ENCODE results near the gene HMGCLL1. TPM values are rescaled to one million over a fixed set of nuclear protein-coding genes. Genes with fewer than 3 reads are reported as not detected.

Gene HMGCLL1
- total and polyA plus RNA-seq, 8 donors = 4.2 to 13.9 (median 8.0) TPM

- intact Hi-C loops (cut with DNase I) = no loop called here
- Histone ChIP-seq H3K27ac (no peak overlapping the region), H3K36me3 (no peaks in the 10 kb centered on the region), H3K9me3 (no peaks in the 10 kb centered on the region), H3K27me3 (no peaks in the 10 kb centered on the region), H3K4me3 (no peak overlapping the region), H3K4me1 (no peaks in the 10 kb centered on the region)
- ATAC-seq (no peak), DNase-seq (no peak)
- TF ChIP-seq, protein P1, sequence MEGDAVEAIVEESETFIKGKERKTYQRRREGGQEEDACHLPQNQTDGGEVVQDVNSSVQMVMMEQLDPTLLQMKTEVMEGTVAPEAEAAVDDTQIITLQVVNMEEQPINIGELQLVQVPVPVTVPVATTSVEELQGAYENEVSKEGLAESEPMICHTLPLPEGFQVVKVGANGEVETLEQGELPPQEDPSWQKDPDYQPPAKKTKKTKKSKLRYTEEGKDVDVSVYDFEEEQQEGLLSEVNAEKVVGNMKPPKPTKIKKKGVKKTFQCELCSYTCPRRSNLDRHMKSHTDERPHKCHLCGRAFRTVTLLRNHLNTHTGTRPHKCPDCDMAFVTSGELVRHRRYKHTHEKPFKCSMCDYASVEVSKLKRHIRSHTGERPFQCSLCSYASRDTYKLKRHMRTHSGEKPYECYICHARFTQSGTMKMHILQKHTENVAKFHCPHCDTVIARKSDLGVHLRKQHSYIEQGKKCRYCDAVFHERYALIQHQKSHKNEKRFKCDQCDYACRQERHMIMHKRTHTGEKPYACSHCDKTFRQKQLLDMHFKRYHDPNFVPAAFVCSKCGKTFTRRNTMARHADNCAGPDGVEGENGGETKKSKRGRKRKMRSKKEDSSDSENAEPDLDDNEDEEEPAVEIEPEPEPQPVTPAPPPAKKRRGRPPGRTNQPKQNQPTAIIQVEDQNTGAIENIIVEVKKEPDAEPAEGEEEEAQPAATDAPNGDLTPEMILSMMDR (IDR thresholded peaks at IDR 0.05) = no peak
Observed at GRCh38 chr6:55566036-55566710, 12.8 kb downstream of the HMGCLL1 start.

- DNase-seq (no peak), ATAC-seq (no peak)
- no peak overlapping the region for H3K4me3 ChIP-seq
- no peak overlapping the region for H3K27ac ChIP-seq
- intact Hi-C loops (cut with DNase I) = no loop called here
- no peaks in the 10 kb centered on the region for H3K36me3 ChIP-seq
- TF ChIP-seq, protein P1 (IDR thresholded peaks at IDR 0.05) = no peak
- no peaks in the 10 kb centered on the region for H3K9me3 ChIP-seq
- no peaks in the 10 kb centered on the region for H3K27me3 ChIP-seq
- H3K4me1 ChIP-seq = no peaks in the 10 kb centered on the region
Observed at GRCh38 chr6:55562318-55562717, 16.7 kb downstream of the HMGCLL1 start.

DNA sequence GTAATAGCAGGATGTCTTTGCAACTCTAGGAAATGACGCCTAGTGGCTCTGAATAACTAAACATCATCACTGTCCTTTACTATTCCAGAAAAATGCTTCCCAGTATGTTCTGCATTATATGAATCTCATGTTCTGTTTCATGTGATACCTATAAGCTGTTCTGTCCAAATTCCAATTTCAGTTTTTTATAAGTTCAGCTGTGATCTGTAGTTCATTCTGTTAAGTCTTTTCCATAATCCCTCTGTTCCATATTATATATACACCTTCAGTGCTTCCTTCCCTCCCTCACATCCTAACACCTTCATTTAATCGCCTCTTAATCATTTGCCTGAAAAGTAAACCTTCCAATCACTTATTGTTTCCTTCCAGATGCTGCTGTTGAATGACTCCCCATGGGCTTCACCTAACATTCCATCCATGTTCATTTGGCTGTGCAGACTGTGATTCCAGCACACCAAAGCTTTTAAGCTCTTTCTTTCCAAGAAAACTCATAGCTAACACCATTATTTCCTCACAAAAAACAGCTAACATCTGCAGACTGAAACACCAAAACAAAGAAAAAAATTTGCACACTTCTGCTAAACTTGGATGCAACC lies 18.6 kb downstream of the HMGCLL1 start:
- TF ChIP-seq, protein P1 (IDR thresholded peaks at IDR 0.05) = no peak
- ATAC-seq = no peak
- H3K27me3 ChIP-seq = no peaks in the 10 kb centered on the region
- intact Hi-C loops (cut with DNase I) = no loop called here
- DNase-seq = no peak
- no peaks in the 10 kb centered on the region for H3K36me3 ChIP-seq
- no peak overlapping the region for H3K4me3 ChIP-seq
- no peaks in the 10 kb centered on the region for H3K4me1 ChIP-seq
- no peak overlapping the region for H3K27ac ChIP-seq
- no peaks in the 10 kb centered on the region for H3K9me3 ChIP-seq

GRCh38 chr6:55557146-55557545 lies 21.8 kb downstream of the HMGCLL1 start:
- intact Hi-C loops (cut with DNase I) = no loop called here
- no peak for ATAC-seq

GRCh38 chr6:55545791-55546190 lies 33.2 kb downstream of the HMGCLL1 start:
- no peak for ATAC-seq

More at GRCh38 chr6:55557146-55557545, 21.8 kb downstream of the HMGCLL1 start:
- Histone ChIP-seq H3K9me3 (no peaks in the 10 kb centered on the region), H3K4me3 (no peak overlapping the region), H3K4me1 (no peaks in the 10 kb centered on the region), H3K27ac (no peak overlapping the region), H3K36me3 (no peaks in the 10 kb centered on the region), H3K27me3 (no peaks in the 10 kb centered on the region)
- TF ChIP-seq, protein P1 (IDR thresholded peaks at IDR 0.05) = no peak
- DNase-seq = no peak

More at GRCh38 chr6:55545791-55546190, 33.2 kb downstream of the HMGCLL1 start:
- DNase-seq = no peak
- no peaks in the 10 kb centered on the region for H3K9me3 ChIP-seq
- no peaks in the 10 kb centered on the region for H3K4me1 ChIP-seq
- H3K4me3 ChIP-seq = no peak overlapping the region
- no peaks in the 10 kb centered on the region for H3K36me3 ChIP-seq
- intact Hi-C loops (cut with DNase I) = no loop called here
- TF ChIP-seq, protein P1 (IDR thresholded peaks at IDR 0.05) = no peak
- no peaks in the 10 kb centered on the region for H3K27me3 ChIP-seq
- H3K27ac ChIP-seq = no peak overlapping the region

Measured in left lung (tissue), 10 donors.